Upper lobe of right lung (tissue), 1 donor: ENCODE data around the gene RAD51B. TPM values are rescaled to one million over a fixed set of nuclear protein-coding genes. Genes with fewer than 3 reads are reported as not detected.

Experiments
- ATAC-seq: fragments of 200-7000 bp; cut with Tn5 transposase; one replicate; pipeline ENCODE4 v1.9.1; 2020; ENCODE audit warnings: mild to moderate bottlenecking, moderate library complexity
- DNase-seq: peaks from one replicate; pipeline ENCODE4 v3.0.0-alpha.2; 2020
- H3K27ac ChIP-seq: fragments of 200-600 bp; one replicate; pipeline ENCODE4 v1.8.0; 2022
- H3K27me3 ChIP-seq: fragments of 200-600 bp; one replicate; pipeline ENCODE4 v1.8.0; 2022; ENCODE audit warnings: mild to moderate bottlenecking
- H3K36me3 ChIP-seq: fragments of 200-600 bp; one replicate; pipeline ENCODE4 v1.8.0; 2022
- H3K4me1 ChIP-seq: fragments of 200-600 bp; one replicate; pipeline ENCODE4 v1.8.0; 2022
- H3K4me3 ChIP-seq: fragments of 200-600 bp; one replicate; pipeline ENCODE4 v1.8.0; 2022; ENCODE audit warnings: mild to moderate bottlenecking
- H3K9me3 ChIP-seq: fragments of 200-600 bp; one replicate; pipeline ENCODE4 v1.8.0; 2022
- CTCF ChIP-seq: fragments of 200-600 bp; IDR thresholded peaks from one replicate; pipeline ENCODE4 v1.8.0; 2022; ENCODE audit warnings: antibody characterized with exemption
- intact Hi-C: fragments of 100-400 bp; cut with DNase I; formaldehyde crosslinking; loops from one replicate; pipeline ENCODE4 v1.11.0; 2022
- total RNA-seq: library from RNA; stranded (reverse); fragmentation: NEBNext Ultra II Directional; extraction: Animal tissue kit (Norgen Biotek cat#: 25700); gene quantifications from one replicate; pipeline ENCODE4 v1.2.1, GENCODE V29; 2021
- donor health status: DM: no; HTN: yes; CAD: no; lungs with severe emphysema.

RAD51B gene
- total RNA-seq, 1 donor from 2014 or later = 11.5 TPM

DNA sequence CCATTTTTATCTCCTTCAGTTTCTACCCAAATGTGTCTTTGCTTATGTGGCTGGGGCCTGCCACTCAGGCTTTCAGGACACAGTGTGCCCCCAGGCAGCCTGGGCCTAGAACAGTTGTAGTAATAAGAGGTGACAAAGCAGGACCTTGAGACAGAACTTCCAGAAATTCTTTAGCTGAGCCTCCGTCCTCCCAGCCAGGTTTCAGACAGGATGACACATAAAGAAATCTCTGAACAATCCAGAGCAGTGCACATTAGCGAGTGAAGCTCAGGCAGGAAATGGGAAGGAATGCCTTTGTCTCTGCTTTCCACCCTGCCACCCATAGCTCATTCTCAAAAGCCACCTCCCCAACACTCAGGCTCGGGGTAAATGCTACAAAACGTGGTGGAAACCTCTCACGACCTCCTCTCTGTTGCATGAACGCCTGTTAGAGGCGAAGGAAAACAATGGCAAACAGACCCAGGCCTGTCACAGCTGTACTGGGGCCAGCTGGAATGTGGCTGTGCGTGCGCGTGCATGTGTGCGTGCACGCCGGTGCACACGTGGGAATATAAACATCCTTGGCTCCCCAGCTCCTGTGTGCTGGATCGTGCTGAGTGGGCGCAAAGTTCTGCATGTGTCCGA lies 686.6 kb downstream of the RAD51B start:
- DNase-seq (peak; percentile 69), ATAC-seq (peak; percentile 57)
- no peaks in the 10 kb centered on the region for H3K27me3 ChIP-seq
- peak overlapping the region; percentile 12 for H3K27ac ChIP-seq
- H3K4me1 ChIP-seq = peaks cover 29% of the 10 kb centered on the region
- no peaks in the 10 kb centered on the region for H3K9me3 ChIP-seq
- TF ChIP-seq CTCF = no peak
- no peak overlapping the region for H3K4me3 ChIP-seq
- H3K36me3 ChIP-seq = no peaks in the 10 kb centered on the region
- intact Hi-C loops = no loop called here

DNA sequence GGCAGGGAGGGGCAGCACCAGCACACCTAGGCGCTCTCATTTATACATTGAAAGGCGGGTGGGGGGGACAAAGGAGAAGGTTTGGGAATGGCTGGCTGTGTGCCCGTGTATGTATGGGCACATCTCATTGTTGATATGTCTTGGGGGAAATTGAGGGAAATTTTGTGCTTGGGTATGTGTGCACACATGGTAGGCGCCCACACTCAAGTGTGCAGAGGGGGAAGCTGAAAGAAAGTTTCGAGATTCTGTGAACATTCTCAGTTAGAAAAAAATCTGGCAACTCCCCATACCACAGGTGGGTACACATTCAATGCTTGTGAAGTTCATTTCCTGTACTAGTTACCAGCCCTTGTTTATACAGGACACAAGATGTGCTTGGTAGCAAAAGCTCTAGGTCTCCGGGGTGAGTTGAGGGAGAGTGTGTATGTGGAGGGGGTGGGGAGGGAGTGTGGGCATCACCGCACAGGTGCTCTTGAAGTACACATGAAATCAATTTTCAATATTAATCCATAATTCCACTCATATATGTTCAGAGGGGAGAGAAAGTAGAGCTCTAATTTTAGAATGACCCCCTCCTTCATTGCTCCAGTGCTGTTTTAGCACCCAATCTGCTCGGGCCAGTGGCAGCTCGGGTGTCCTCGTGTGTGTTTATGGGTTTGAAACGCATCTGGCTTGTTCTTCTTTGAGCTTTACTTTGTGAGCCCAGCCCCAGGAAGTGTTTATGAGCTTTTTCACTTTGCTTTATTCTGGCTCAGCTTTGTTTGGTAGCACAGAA lies 687.3 kb downstream of the RAD51B start:
- Histone ChIP-seq H3K4me3 (no peak overlapping the region), H3K36me3 (no peaks in the 10 kb centered on the region), H3K27ac (peak overlapping the region; percentile 24), H3K4me1 (peaks cover 33% of the 10 kb centered on the region), H3K9me3 (no peaks in the 10 kb centered on the region), H3K27me3 (no peaks in the 10 kb centered on the region)
- DNase-seq (no peak), ATAC-seq (peak; percentile 84)
- TF ChIP-seq CTCF = no peak
- intact Hi-C loops = no loop called here

DNA sequence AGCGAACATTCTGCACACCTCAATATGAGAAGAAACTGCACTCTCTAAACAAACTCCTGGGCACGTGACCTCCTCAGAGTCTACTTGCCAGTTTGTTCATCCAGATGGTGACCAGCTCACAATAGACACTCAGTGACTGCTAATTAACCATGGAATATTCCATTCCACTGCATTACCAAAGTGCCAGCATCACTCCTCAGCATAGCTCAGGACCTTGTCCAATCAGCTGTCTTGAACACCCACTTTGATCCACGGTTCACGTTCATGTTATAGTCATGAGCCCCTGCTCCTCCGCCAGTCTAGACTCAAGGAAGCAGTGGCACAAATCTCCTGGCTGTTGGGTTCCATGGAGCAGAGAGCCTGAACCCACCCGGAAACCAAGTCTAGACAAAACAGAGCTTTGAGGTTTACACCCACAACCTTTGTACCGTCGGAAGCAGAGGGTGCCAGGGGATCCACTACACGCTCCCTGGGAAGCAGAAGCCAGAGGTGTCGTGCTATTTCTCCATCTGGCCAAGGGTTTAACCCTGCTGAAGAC lies 688.0 kb downstream of the RAD51B start:
- peak overlapping the region; percentile 24 for H3K27ac ChIP-seq
- no peaks in the 10 kb centered on the region for H3K36me3 ChIP-seq
- no peak for ATAC-seq
- H3K4me3 ChIP-seq = no peak overlapping the region
- intact Hi-C loops = no loop called here
- no peaks in the 10 kb centered on the region for H3K27me3 ChIP-seq
- no peak for DNase-seq
- TF ChIP-seq CTCF = no peak
- H3K9me3 ChIP-seq = no peaks in the 10 kb centered on the region
- H3K4me1 ChIP-seq = peaks cover 41% of the 10 kb centered on the region

DNA sequence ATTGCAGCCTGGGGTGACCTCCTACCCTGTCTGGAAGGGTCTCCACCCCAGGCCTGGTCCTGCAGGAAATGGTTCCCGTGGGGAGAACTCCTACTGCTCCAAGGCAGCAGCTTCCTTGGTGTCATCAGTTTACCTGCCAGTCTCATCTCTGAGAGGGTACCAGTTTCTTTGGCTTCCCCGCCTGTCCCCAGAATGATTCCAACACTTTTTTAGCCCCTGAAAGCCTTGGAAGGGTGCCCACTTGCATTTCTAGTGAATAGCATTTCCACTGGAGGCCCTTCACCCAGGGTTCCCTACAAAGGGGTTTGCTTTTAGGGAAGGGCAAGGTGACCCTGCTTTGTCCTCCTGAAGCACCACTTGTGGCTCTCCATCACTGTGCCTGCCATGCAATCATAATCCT lies 689.0 kb downstream of the RAD51B start:
- Histone ChIP-seq H3K36me3 (no peaks in the 10 kb centered on the region), H3K4me1 (peaks cover 48% of the 10 kb centered on the region), H3K27ac (no peak overlapping the region), H3K9me3 (no peaks in the 10 kb centered on the region), H3K27me3 (no peaks in the 10 kb centered on the region), H3K4me3 (no peak overlapping the region)
- DNase-seq = no peak
- no peak for ATAC-seq
- intact Hi-C loops = no loop called here
- no peak for TF ChIP-seq CTCF

DNA sequence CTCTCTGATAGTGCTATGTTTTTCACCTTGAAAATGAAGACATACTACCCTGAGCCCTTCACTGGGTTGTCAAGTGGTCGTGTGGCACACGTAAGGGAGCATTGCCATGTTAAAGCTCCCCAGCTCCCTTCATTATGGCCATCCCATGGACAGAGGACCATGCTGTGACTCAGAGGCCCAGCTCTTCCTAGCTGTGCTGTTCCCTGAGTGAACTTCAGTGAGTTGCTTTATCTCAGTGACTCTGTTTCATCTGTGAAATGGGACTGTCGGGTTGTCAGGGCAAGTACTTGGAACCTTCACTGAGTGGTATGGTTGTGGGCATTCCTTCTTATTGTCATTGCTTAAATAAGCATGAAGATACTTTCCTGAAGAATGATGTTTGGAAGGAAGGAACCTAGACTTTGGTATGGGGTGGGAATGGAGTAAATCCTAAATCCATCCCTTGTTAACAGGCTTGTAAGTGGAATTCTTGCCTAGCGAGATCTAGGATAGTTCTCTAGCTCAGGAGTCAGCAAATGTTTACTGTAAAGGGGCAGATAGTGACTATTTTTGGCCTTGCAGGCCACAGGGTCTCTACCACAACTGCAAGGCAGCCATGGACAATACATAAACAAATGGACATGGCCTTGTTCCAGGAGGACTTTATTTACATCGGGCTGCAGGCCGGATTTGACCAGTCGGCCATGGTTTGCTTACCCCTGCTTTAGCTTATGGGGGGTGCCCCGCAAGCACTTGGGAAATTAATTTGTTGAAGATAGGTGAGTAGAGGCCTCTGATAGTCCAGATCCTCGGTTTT lies 689.8 kb downstream of the RAD51B start:
- Histone ChIP-seq H3K36me3 (no peaks in the 10 kb centered on the region), H3K27ac (no peak overlapping the region), H3K9me3 (no peaks in the 10 kb centered on the region), H3K4me3 (no peak overlapping the region), H3K4me1 (peaks cover 55% of the 10 kb centered on the region), H3K27me3 (no peaks in the 10 kb centered on the region)
- TF ChIP-seq CTCF = no peak
- no peak for DNase-seq
- intact Hi-C loops = no loop called here
- no peak for ATAC-seq
